ENCODE results near the gene MME. TPM values are rescaled to one million over a fixed set of nuclear protein-coding genes. Genes with fewer than 3 reads are reported as not detected.

Gene MME
- total RNA-seq, 4 donors from 2014 or later: 0.27 to 6.2 (median 3.8) TPM

GRCh38 chr3:155088706-155089345 lies 8.7 kb downstream of the MME start:
- H3K4me3 ChIP-seq: no peak overlapping the region
- no peaks in the 10 kb centered on the region for H3K36me3 ChIP-seq
- H3K27me3 ChIP-seq: peaks cover 0 to 4% (median 0%) of the 10 kb centered on the region in 4 donors
- intact Hi-C loops (cut with DNase I): no loop called here
- WGBS, 2 donors: 59 to 63% methylated on average over 2 of the region's 2 CpGs
- H3K27ac ChIP-seq: no peak overlapping the region
- no peak for TF ChIP-seq CTCF (IDR thresholded peaks at IDR 0.05)
- no peak for TF ChIP-seq POLR2A (IDR thresholded peaks at IDR 0.05)
- H3K4me1 ChIP-seq: no peaks in the 10 kb centered on the region
- no peak for DNase-seq
- H3K9me3 ChIP-seq: no peaks in the 10 kb centered on the region

- intact Hi-C loops (cut with DNase I): no loop called here
- Histone ChIP-seq H3K36me3 (no peaks in the 10 kb centered on the region), H3K4me1 (no peaks in the 10 kb centered on the region), H3K9me3 (no peaks in the 10 kb centered on the region), H3K4me3 (no peak overlapping the region), H3K27ac (no peak overlapping the region), H3K27me3 (peaks cover 0 to 4% (median 0%) of the 10 kb centered on the region in 4 donors)
- no peak for DNase-seq
- TF ChIP-seq CTCF (IDR thresholded peaks at IDR 0.05) (no peak), POLR2A (IDR thresholded peaks at IDR 0.05) (no peak)
- 76% methylated on average over 3 to 7 of the region's 7 CpGs for WGBS, 2 donors
Observed at GRCh38 chr3:155089495-155089894, 9.4 kb downstream of the MME start.

GRCh38 chr3:155093261-155093660 lies 13.1 kb downstream of the MME start:
- TF ChIP-seq CTCF (IDR thresholded peaks at IDR 0.05) (no peak), POLR2A (IDR thresholded peaks at IDR 0.05) (no peak)
- Histone ChIP-seq H3K27ac (no peak overlapping the region), H3K4me3 (no peak overlapping the region), H3K4me1 (no peaks in the 10 kb centered on the region), H3K27me3 (no peaks in the 10 kb centered on the region), H3K9me3 (no peaks in the 10 kb centered on the region), H3K36me3 (no peaks in the 10 kb centered on the region)
- intact Hi-C loops (cut with DNase I): no loop called here
- DNase-seq: no peak
- 79 to 82% methylated on average over 7 of the region's 7 CpGs for WGBS, 2 donors

GRCh38 chr3:155096303-155097008 lies 16.3 kb downstream of the MME start:
- H3K36me3 ChIP-seq: no peaks in the 10 kb centered on the region
- WGBS, 2 donors: 76 to 85% methylated on average over 4 of the region's 4 CpGs
- intact Hi-C loops (cut with DNase I): no loop called here
- no peaks in the 10 kb centered on the region for H3K27me3 ChIP-seq
- H3K4me1 ChIP-seq: no peaks in the 10 kb centered on the region
- TF ChIP-seq CTCF (IDR thresholded peaks at IDR 0.05) (no peak), POLR2A (IDR thresholded peaks at IDR 0.05) (no peak)
- H3K4me3 ChIP-seq: no peak overlapping the region
- no peak overlapping the region for H3K27ac ChIP-seq
- no peak for DNase-seq
- H3K9me3 ChIP-seq: no peaks in the 10 kb centered on the region

- no peaks in the 10 kb centered on the region for H3K4me1 ChIP-seq
- no peak for DNase-seq
- no peak for TF ChIP-seq CTCF (IDR thresholded peaks at IDR 0.05)
- no peak for TF ChIP-seq POLR2A (IDR thresholded peaks at IDR 0.05)
- 77 to 97% methylated on average over 2 of the region's 2 CpGs for WGBS, 2 donors
- H3K9me3 ChIP-seq: no peaks in the 10 kb centered on the region
- intact Hi-C loops (cut with DNase I): no loop called here
- no peak overlapping the region for H3K4me3 ChIP-seq
- no peak overlapping the region for H3K27ac ChIP-seq
- no peaks in the 10 kb centered on the region for H3K36me3 ChIP-seq
- no peaks in the 10 kb centered on the region for H3K27me3 ChIP-seq
Observed at GRCh38 chr3:155097009-155097349, 16.9 kb downstream of the MME start.
